Brain microvascular endothelial cell (primary cell): ENCODE measurements around the gene ZNF488.

Experiments
- DNase-seq: peaks from one replicate; pipeline ENCODE4 v3.0.0-alpha.2; 2020
- H3K27ac ChIP-seq: fragments of 250-450 bp; sonication (Bioruptor Pico); 2 replicates; pipeline ENCODE4 v1.5.1; 2020; ENCODE audit warnings: mild to moderate bottlenecking, moderate library complexity
- H3K27me3 ChIP-seq: fragments of 250-450 bp; sonication (Bioruptor Pico); replicated peaks from 2 replicates; pipeline ENCODE4 v1.5.1; 2020; ENCODE audit warnings: mild to moderate bottlenecking
- H3K36me3 ChIP-seq: fragments of 250-450 bp; sonication (Bioruptor Pico); replicated peaks from 2 replicates; pipeline ENCODE4 v1.5.1; 2020; ENCODE audit warnings: mild to moderate bottlenecking
- H3K4me3 ChIP-seq: 2 replicates; pipeline ENCODE4 v1.5.1; 2011; ENCODE audit warnings: low read depth, mild to moderate bottlenecking, control low read depth, low read length, moderate library complexity
- CTCF ChIP-seq: IDR thresholded peaks from 2 replicates; pipeline ENCODE4 v1.5.1; 2011; ENCODE audit warnings: low read depth, mild to moderate bottlenecking, moderate library complexity, low read length, control low read depth, inconsistent platforms; ENCODE audit errors: missing control alignments
- in situ Hi-C: cut with HindIII; loops from 2 replicates; pipeline ENCODE4 v1.10.0; 2017; ENCODE audit warnings: low sequenced_read_pairs, low pct_ligation_motif_present

The ZNF488 gene

DNA sequence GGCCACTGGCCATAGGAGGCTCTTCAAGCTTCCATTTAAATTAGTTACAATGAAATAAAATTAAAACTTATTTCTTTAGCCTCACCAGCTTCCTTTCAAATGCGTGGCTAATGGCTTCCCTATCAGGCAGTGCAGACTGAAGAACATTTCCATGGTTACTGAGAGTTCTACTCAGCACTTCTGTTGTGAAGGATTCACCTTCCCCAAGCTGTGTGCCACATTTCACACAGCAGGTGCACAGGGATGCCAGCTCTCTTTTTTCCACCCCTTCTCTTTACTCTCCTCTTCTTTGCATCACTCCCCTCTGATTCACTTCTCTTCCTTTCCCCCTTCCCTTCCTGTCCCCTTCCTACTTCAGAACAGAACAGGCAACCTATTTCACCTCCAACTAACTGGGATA, 61.0 kb downstream of the ZNF488 start:
- DNase-seq = no peak
- Histone ChIP-seq H3K27me3 (no peaks in the 10 kb centered on the region), H3K36me3 (no peaks in the 10 kb centered on the region), H3K27ac (no peak overlapping the region), H3K4me3 (no peak overlapping the region)
- in situ Hi-C loops = loop anchor here (25.0 kb wide), 1 partner anchor 286 kb away; no protein-coding TSS in a partner anchor
- TF ChIP-seq CTCF = no peak

DNA sequence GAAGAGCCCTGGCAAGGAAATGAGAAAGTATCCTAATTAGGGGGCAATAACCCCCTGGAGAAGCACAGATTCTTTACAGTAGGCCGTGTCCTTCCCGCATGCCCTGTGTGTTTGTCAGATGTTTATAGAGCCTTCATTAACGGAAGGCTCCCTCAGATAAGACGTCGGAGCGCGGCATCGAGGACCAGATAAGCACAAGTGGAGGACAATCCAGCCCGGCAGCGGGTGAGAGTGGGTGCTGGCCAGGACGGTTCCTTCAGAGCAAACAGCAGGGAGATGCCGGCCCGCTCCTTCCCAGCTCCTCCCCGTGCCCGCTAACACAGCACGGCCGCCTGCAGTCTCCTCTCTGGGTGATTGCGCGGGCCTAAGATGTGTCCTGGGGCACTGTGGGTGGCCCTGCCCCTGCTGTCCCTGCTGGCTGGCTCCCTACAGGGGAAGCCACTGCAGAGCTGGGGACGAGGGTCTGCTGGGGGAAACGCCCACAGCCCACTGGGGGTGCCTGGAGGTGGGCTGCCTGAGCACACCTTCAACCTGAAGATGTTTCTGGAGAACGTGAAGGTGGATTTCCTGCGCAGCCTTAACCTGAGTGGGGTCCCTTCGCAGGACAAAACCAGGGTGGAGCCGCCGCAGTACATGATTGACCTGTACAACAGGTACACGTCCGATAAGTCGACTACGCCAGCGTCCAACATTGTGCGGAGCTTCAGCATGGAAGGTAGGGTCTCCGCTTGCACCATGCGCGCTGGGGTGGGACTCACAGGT, 61.6 kb downstream of the ZNF488 start, which contains the start of gene GDF2:
Gene GDF2 (plus strand): TSS at position 155 of the 762 bp plus-strand sequence. CDS start 215 bp downstream, at position 370.
- DNase-seq = no peak
- no peak for TF ChIP-seq CTCF
- no peaks in the 10 kb centered on the region for H3K36me3 ChIP-seq
- H3K4me3 ChIP-seq = no peak within 1 kb of the TSS
- in situ Hi-C loops = loop anchor here (25.0 kb wide), 1 partner anchor 285 kb away; no protein-coding TSS in a partner anchor
- no peak within 1 kb of the TSS for H3K27ac ChIP-seq
- no peaks in the 10 kb centered on the region for H3K27me3 ChIP-seq

DNA sequence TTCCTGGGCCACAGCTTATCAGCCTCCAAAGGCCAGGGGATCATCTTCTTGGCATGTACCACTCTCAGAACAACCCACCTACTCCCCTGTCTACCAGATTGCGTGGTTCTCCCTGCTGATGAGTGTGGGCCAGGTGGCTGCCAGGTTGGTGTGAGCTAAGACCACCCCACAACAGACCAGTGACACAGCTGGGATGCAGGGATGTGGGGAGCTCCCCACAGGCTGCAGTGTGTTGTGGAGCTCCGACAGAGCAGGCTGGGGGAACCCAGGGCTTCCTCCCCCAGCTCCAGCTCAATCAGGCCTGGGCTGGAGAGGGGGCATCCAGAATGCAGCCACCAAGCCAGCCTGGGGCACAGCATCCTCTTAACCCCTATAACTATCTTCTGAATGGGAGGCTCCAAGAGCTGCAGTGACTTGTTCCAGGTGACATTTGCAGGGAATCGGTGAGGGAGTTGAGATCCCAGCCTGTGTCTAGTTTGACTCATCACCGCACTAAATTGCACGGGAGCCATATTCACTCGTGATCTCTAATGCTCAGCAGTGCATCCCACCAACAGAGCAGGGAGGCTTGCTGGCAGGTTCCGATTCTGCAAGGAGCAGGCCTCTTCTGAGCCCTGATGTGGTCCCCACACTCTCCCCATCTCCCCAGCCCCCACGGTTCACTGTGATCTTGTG, 62.4 kb downstream of the ZNF488 start:
- no peak for TF ChIP-seq CTCF
- in situ Hi-C loops = loop anchor here (25.0 kb wide), 1 partner anchor 284 kb away; no protein-coding TSS in a partner anchor
- Histone ChIP-seq H3K36me3 (no peaks in the 10 kb centered on the region), H3K27me3 (no peaks in the 10 kb centered on the region), H3K4me3 (no peak overlapping the region), H3K27ac (no peak overlapping the region)
- DNase-seq = no peak

DNA sequence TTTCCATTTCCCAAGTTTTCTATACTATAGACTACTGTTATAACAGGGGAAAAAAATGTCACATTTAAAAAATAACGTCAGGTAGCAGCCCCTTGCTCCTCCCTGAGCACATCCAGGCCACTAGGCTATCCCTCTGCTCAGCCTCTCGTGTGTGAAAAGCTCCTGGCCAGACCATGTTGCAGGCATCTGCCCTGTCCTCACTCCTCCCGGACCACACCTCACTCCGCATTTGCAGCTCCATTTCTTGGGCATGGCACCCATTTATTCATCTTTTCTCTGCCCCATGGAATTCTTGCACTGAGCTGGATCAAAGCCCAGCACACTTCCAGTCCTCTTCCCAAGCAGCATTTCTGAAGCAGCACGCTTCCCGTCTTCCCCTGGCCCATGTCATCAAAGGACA, 63.3 kb downstream of the ZNF488 start:
- H3K4me3 ChIP-seq = no peak overlapping the region
- no peak overlapping the region for H3K27ac ChIP-seq
- no peak for DNase-seq
- no peaks in the 10 kb centered on the region for H3K36me3 ChIP-seq
- in situ Hi-C loops = loop anchor here (25.0 kb wide), 1 partner anchor 284 kb away; no protein-coding TSS in a partner anchor
- TF ChIP-seq CTCF = no peak
- H3K27me3 ChIP-seq = no peaks in the 10 kb centered on the region

- Histone ChIP-seq H3K27ac (no peak overlapping the region), H3K36me3 (no peaks in the 10 kb centered on the region), H3K27me3 (no peaks in the 10 kb centered on the region), H3K4me3 (no peak overlapping the region)
- TF ChIP-seq CTCF = no peak
- in situ Hi-C loops = loop anchor here (25.0 kb wide), 1 partner anchor 282 kb away; no protein-coding TSS in a partner anchor
- DNase-seq = no peak
Measured at GRCh38 chr10:47319784-47320183, 64.3 kb downstream of the ZNF488 start.
